Measurements from ENCODE around the gene PGPEP1. TPM values are rescaled to one million over a fixed set of nuclear protein-coding genes. Genes with fewer than 3 reads are reported as not detected.

Gene PGPEP1
- total and polyA plus RNA-seq, 10 of the 15 experiments (the other 5 are each of a cell fraction or from before 2014, with no cell fraction given): 13.8 to 39.4 (median 17.0) TPM

- TF ChIP-seq E2F4 (IDR thresholded peaks at IDR 0.05; ENCODE audit: low read depth, low read length) (no peak), HCFC1 (IDR thresholded peaks at IDR 0.05; ENCODE audit: low read length) (no peak), TCF3 (IDR thresholded peaks at IDR 0.05; ENCODE audit: borderline replicate concordance, insufficient read depth, low read depth, low read length) (no peak), FOXM1 (IDR thresholded peaks at IDR 0.05; ENCODE audit: low read depth, low read length) (no peak)
These were observed 1.9 kb upstream of the PGPEP1 start (continued) for GRCh38 chr19:18338541-18338940.

GRCh38 chr19:18339723-18340122 lies 675 bp upstream of the PGPEP1 start:
- Histone ChIP-seq H3K4me1 (ENCODE audit: control insufficient read depth, insufficient read depth, low read length) (peaks cover 14% of the 10 kb centered on the region), H3K79me2 (ENCODE audit: control insufficient read depth, insufficient read depth, low read length) (peaks cover 11% of the 10 kb centered on the region), H2AFZ (ENCODE audit: control insufficient read depth, low read depth, low read length) (peak overlapping the region; percentile 32), H3K4me3 (peak overlapping the region; percentile 79; the same call in 1 of the 2 replicates), H3K27me3 (replicated peaks in 1 of 2; ENCODE audit: control insufficient read depth in 2 of 2, insufficient read depth in 2 of 2, low read length in 1 of 2) (no peaks in the 10 kb centered on the region), H3K4me2 (ENCODE audit: control insufficient read depth, insufficient read depth) (peak overlapping the region; percentile 99), H3K36me3 (ENCODE audit: control insufficient read depth in 2 of 2, insufficient read depth in 2 of 2, low read length in 1 of 2) (peaks cover 0 to 3% of the 10 kb centered on the region in 2 experiments; a peak in 1 of 4 replicates), H3K9ac (ENCODE audit: control insufficient read depth, insufficient read depth, low read length) (no peak overlapping the region), H4K20me1 (ENCODE audit: control insufficient read depth, insufficient read depth) (no peaks in the 10 kb centered on the region), H3K27ac (ENCODE audit: control insufficient read depth, insufficient read depth) (no peak overlapping the region), H3K9me3 (replicated peaks; ENCODE audit: control insufficient read depth, insufficient read depth, low read length) (no peaks in the 10 kb centered on the region)
- DNase-seq (ENCODE audit: low read depth, low spot score): no peak
- ChIA-PET SMC1A (ENCODE audit: uncharacterized antibody, unreplicated experiment) (interaction anchor here (0.8 to 3.8 kb wide), 10 partner anchors 10 to 79 kb away, joined by 3 to 42 read pairs (median 6); partner anchors contain the start of genes JUND, LSM4 and SSBP4), RAD21 (ENCODE audit: unreplicated experiment) (interaction anchor here (0.6 to 3.1 kb wide), 10 partner anchors 11 to 136 kb away, joined by 3 to 31 read pairs (median 4); partner anchors contain the start of genes JUND, LSM4 and RAB3A), POLR2A (interaction anchor here (0.6 to 6.0 kb wide), 14 partner anchors 9 to 248 kb away, joined by 3 to 46 read pairs (median 4); partner anchors contain the start of genes JUND and SSBP4), CTCF (interaction anchor here (0.7 to 3.3 kb wide), 18 partner anchors 9 to 131 kb away, joined by 3 to 56 read pairs (median 4); partner anchors contain the start of genes GDF15, JUND, LRRC25 and LSM4)
- BruUV-seq (replicated peaks): no TSS peak
- in situ Hi-C loops (cut with MboI): loop anchor here (5.0 kb wide), 1 partner anchor 68 kb away; no protein-coding TSS in a partner anchor
- ATAC-seq: peak; percentile 28
- FAIRE-seq: no peak
- 58% methylated on average over 6 of the region's 6 CpGs for WGBS (ENCODE audit: insufficient coverage, insufficient replicate concordance, low lambda C conversion rate, missing lambda C conversion rate)
- intact Hi-C loops (cut with micrococcal nuclease; ENCODE audit: unreplicated experiment): loop anchor here (2.0 to 5.0 kb wide), 2 partner anchors 62 to 69 kb away; no protein-coding TSS in a partner anchor
- TF ChIP-seq NFYB (IDR thresholded peaks at IDR 0.05; ENCODE audit: insufficient read depth, low read depth, low read length): no peak
- no peak for TF ChIP-seq ZBED1 (IDR thresholded peaks at IDR 0.05; ENCODE audit: borderline replicate concordance)
- TF ChIP-seq MEF2A (IDR thresholded peaks at IDR 0.05; ENCODE audit: insufficient read depth, low read depth, low read length): no peak
- TF ChIP-seq EGR1 (IDR thresholded peaks at IDR 0.05; ENCODE audit: borderline replicate concordance in 1 of 2, low read depth in 2 of 2, low read length in 2 of 2): no peak
- TF ChIP-seq CTCF (IDR thresholded peaks at IDR 0.05 in 2 of 3, conservative IDR thresholded peaks at IDR 0.05 in 1 of 3; ENCODE audit: control insufficient read depth in 2 of 3, extremely low read depth in 1 of 3, insufficient read depth in 1 of 3, low read depth in 3 of 3, low read length in 3 of 3): peak; percentile 21 to 30 (median 27); a peak in 3 of 6 replicates
- no peak for TF ChIP-seq TCF12 (IDR thresholded peaks at IDR 0.05; ENCODE audit: low read depth, low read length)
- TF ChIP-seq BHLHE40 (IDR thresholded peaks at IDR 0.05; ENCODE audit: borderline replicate concordance in 1 of 2, low read depth in 2 of 2, low read length in 1 of 2): no peak
- no peak for TF ChIP-seq SIN3A (IDR thresholded peaks at IDR 0.05; ENCODE audit: low read depth, low read length)
- TF ChIP-seq PAX5 (IDR thresholded peaks at IDR 0.05; ENCODE audit: borderline replicate concordance, low read depth, low read length): no peak
- peak; percentile 26 for TF ChIP-seq RAD21 (IDR thresholded peaks at IDR 0.05; ENCODE audit: insufficient read depth, low read depth, low read length)
- no peak for TF ChIP-seq TARDBP (IDR thresholded peaks at IDR 0.05; ENCODE audit: borderline replicate concordance)
- no peak for TF ChIP-seq POLR2AphosphoS5 (IDR thresholded peaks at IDR 0.05; ENCODE audit: low read length)
- no peak for TF ChIP-seq RUNX3 (IDR thresholded peaks at IDR 0.05; ENCODE audit: low read length)
- no peak for TF ChIP-seq RFX5 (IDR thresholded peaks at IDR 0.05; ENCODE audit: low read depth, low read length)
